Adrenal gland (tissue), 12 donors: Measurements from ENCODE around the gene ATP4B. TPM values are rescaled to one million over a fixed set of nuclear protein-coding genes. Genes with fewer than 3 reads are reported as not detected.

Experiments used
- DNase-seq, 7 donors: peaks; one replicate each; pipeline ENCODE4 v3.0.0-alpha.2; 2019 to 2020
- H3K27ac ChIP-seq, 5 donors: fragments of 200-600 bp; sonication (generic) in 4 of 5; 1 replicate in 3 of 5; 2 replicates in 2 of 5; pipeline versions ENCODE4 v1.5.1 to v1.8.0; 2016 to 2020; ENCODE audit warnings: mild to moderate bottlenecking in 1 of 5
- H3K27me3 ChIP-seq: fragments of 200-600 bp; 2 replicates; pipeline ENCODE4 v1.8.0; 2021
- H3K36me3 ChIP-seq, 2 donors: fragments of 200-600 bp; replicated peaks in 1 of 2; 1 replicate in 1 of 2; 2 replicates in 1 of 2; pipeline versions ENCODE4 v1.5.1 to v1.8.0; 2018 to 2022
- H3K4me1 ChIP-seq, 2 donors: fragments of 200-600 bp; replicated peaks in 1 of 2; 1 replicate in 1 of 2; 2 replicates in 1 of 2; pipeline versions ENCODE4 v1.5.1 to v1.8.0; 2018 to 2021
- H3K4me3 ChIP-seq, 4 donors: fragments of 200-600 bp; sonication (generic) in 3 of 4; one replicate each; pipeline ENCODE4 v1.5.1; 2016 to 2018
- H3K9me3 ChIP-seq, 3 donors: fragments of 200-600 bp; sonication (generic) in 1 of 3; replicated peaks in 1 of 3; 1 replicate in 2 of 3; 2 replicates in 1 of 3; pipeline versions ENCODE4 v1.5.1 to v1.8.0; 2016 to 2021
- CTCF ChIP-seq, 6 experiments: fragments of 450-650 bp in 4 of 6; fragments of 200-600 bp in 2 of 6; sonication (generic) in 1 of 6; IDR thresholded peaks; 1 replicate in 5 of 6; 2 replicates in 1 of 6; pipeline versions ENCODE4 v1.5.1 to v1.8.0; 2016 to 2021; ENCODE audit warnings: antibody characterized with exemption in 6 of 6, mild to moderate bottlenecking in 2 of 6, moderate library complexity in 1 of 6
- POLR2A ChIP-seq, 2 donors: fragments of 450-650 bp; IDR thresholded peaks; one replicate each; pipeline ENCODE4 v1.6.1; 2017; ENCODE audit warnings: antibody characterized with exemption in 2 of 2, mild to moderate bottlenecking in 2 of 2, moderate library complexity in 1 of 2
- WGBS, 4 donors: extraction: QIAGEN DNeasy Blood & Tissue Kit in 2 of 4; methylation state at CpG; one replicate each; pipeline versions ENCODE4 v1.1.5 to v1.1.7; 2013 to 2017; 5-methylcytosine and 5-hydroxymethylcytosine counted together
- intact Hi-C, 2 donors: fragments of 100-400 bp; cut with DNase I; formaldehyde crosslinking; loops; one replicate each; pipeline versions ENCODE4 v1.14.1 to v1.15.0; 2022 to 2023
- polyA plus RNA-seq, 3 donors: library from polyadenylated mRNA; stranded (reverse); fragments of 200-250 nt in 2 of 3; fragments of 350-450 nt in 1 of 3; fragmentation: Illumina TruSeq in 1 of 3; extraction: RNeasy Lipid Tissue Mini Kit (QIAGEN cat#74804) in 1 of 3; gene quantifications; one replicate each; pipeline ENCODE4 v1.2.3, GENCODE V29; 2013 to 2014
- total RNA-seq, 9 donors: library from RNA; depleted of rRNA in 4 of 9; stranded (reverse); fragments of >200 nt in 4 of 9; fragments of 120-200 nt in 1 of 9; fragmentation: NEBNext Ultra II Directional in 1 of 9; extraction: Animal tissue kit (Norgen Biotek cat#: 25700) in 1 of 9; gene quantifications; one replicate each; pipeline versions ENCODE4 v1.1.0 to v1.2.4, GENCODE V29; 2013 to 2023
- donor health status: healthy with polysubstance abuse.
- donor health status: Bipolar disorder and iron deficiency.
- donor health status: DM: yes; HTN: yes; CAD: no.
- donor health status: DM: no; HTN: no; CAD: no.
- donor health status: DM: no; HTN: no; CAD: no.
- donor health status: DM: yes; HTN: yes; CAD: no.

Gene ATP4B
- total and polyA plus RNA-seq, 12 donors, result 0.17 TPM; not detected in 11

GRCh38 chr13:113620036-113620796 lies 37.8 kb downstream of the ATP4B start:
- Histone ChIP-seq H3K36me3 (peaks cover 0 to 5% of the 10 kb centered on the region in 2 donors), H3K27me3 (no peaks in the 10 kb centered on the region), H3K4me1 (no peaks in the 10 kb centered on the region), H3K4me3 (no peak overlapping the region), H3K9me3 (no peaks in the 10 kb centered on the region), H3K27ac (no peak overlapping the region)
- WGBS, 4 donors, result 81 to 88% (median 83%) methylated on average over 9 to 15 of the region's 15 CpGs
- DNase-seq, result no peak
- TF ChIP-seq CTCF (IDR thresholded peaks at IDR 0.05), result no peak
- no peak for TF ChIP-seq POLR2A (IDR thresholded peaks at IDR 0.05)
- intact Hi-C loops, result no loop called here

GRCh38 chr13:113618455-113618854 lies 39.5 kb downstream of the ATP4B start:
- Histone ChIP-seq H3K4me1 (no peaks in the 10 kb centered on the region), H3K4me3 (no peak overlapping the region), H3K27ac (no peak overlapping the region), H3K9me3 (no peaks in the 10 kb centered on the region), H3K36me3 (no peaks in the 10 kb centered on the region), H3K27me3 (no peaks in the 10 kb centered on the region)
- intact Hi-C loops, result no loop called here
- no peak for TF ChIP-seq POLR2A (IDR thresholded peaks at IDR 0.05)
- no peak for TF ChIP-seq CTCF (IDR thresholded peaks at IDR 0.05)
- WGBS, 4 donors, result 92 to 97% (median 97%) methylated on average over 7 of the region's 7 CpGs
- DNase-seq, result no peak

- H3K27me3 ChIP-seq, result no peaks in the 10 kb centered on the region
- 73 to 90% (median 80%) methylated on average over 5 of the region's 5 CpGs for WGBS, 4 donors
- H3K27ac ChIP-seq, result no peak overlapping the region
- TF ChIP-seq POLR2A (IDR thresholded peaks at IDR 0.05), result no peak
- TF ChIP-seq CTCF (IDR thresholded peaks at IDR 0.05), result no peak
- H3K36me3 ChIP-seq, result no peaks in the 10 kb centered on the region
- no peaks in the 10 kb centered on the region for H3K4me1 ChIP-seq
- intact Hi-C loops, result no loop called here
- no peak overlapping the region for H3K4me3 ChIP-seq
- peak in 1 of 7 donors; percentile 20 for DNase-seq
- no peaks in the 10 kb centered on the region for H3K9me3 ChIP-seq
Observed at GRCh38 chr13:113617961-113618360, 40.0 kb downstream of the ATP4B start.

- TF ChIP-seq POLR2A (IDR thresholded peaks at IDR 0.05) (no peak), CTCF (IDR thresholded peaks at IDR 0.05) (no peak)
- Histone ChIP-seq H3K4me3 (no peak overlapping the region), H3K27ac (no peak overlapping the region), H3K9me3 (no peaks in the 10 kb centered on the region), H3K36me3 (no peaks in the 10 kb centered on the region), H3K27me3 (no peaks in the 10 kb centered on the region), H3K4me1 (no peaks in the 10 kb centered on the region)
- no peak for DNase-seq
- 83 to 94% (median 85%) methylated on average over 7 to 18 of the region's 18 CpGs for WGBS, 4 donors
- intact Hi-C loops, result no loop called here
Observed at GRCh38 chr13:113616991-113617749, 40.8 kb downstream of the ATP4B start.
